VCaP (cell line): Measurements from ENCODE around the gene RNF186.

Experiments
- H3K27ac ChIP-seq: fragments of 450-650 bp; 2 replicates; pipeline ENCODE4 v1.5.1; 2017
- CTCF ChIP-seq: fragments of 450-650 bp; conservative IDR thresholded peaks from 2 replicates; pipeline ENCODE4 v1.5.1; 2017; ENCODE audit warnings: mild to moderate bottlenecking, moderate library complexity

Gene RNF186

GRCh38 chr1:19814681-19815503 lies at the start of gene RNF186:
TSS of gene RNF186 (minus strand) at chr1:19815283. CDS start at chr1:19815101, 182 bp downstream.
- no peak for TF ChIP-seq CTCF
- H3K27ac ChIP-seq: peak within 1 kb of the TSS; percentile 86

GRCh38 chr1:19864570-19865160 lies 49.6 kb upstream of the RNF186 start:
- H3K27ac ChIP-seq: no peak overlapping the region
- no peak for TF ChIP-seq CTCF

GRCh38 chr1:19862944-19863343 lies 47.9 kb upstream of the RNF186 start:
- no peak overlapping the region for H3K27ac ChIP-seq
- TF ChIP-seq CTCF: no peak

- no peak overlapping the region for H3K27ac ChIP-seq
- no peak for TF ChIP-seq CTCF
These were observed 46.9 kb upstream of the RNF186 start for GRCh38 chr1:19861842-19862530.

GRCh38 chr1:19861034-19861433 lies 46.0 kb upstream of the RNF186 start:
- no peak overlapping the region for H3K27ac ChIP-seq
- TF ChIP-seq CTCF: no peak

- no peak overlapping the region for H3K27ac ChIP-seq
- no peak for TF ChIP-seq CTCF
These were observed 45.3 kb upstream of the RNF186 start for GRCh38 chr1:19860418-19860817.

GRCh38 chr1:19859876-19860275 lies 44.8 kb upstream of the RNF186 start:
- no peak for TF ChIP-seq CTCF
- no peak overlapping the region for H3K27ac ChIP-seq
